HG03575 (cell line): ENCODE measurements around the gene SERPINB2.

Source experiments
- ATAC-seq: cut with Tn5 transposase; IDR thresholded peaks from one replicate; pipeline ENCODE4 v1.9.1; 2021; ENCODE audit not compliant: unreplicated experiment, insufficient number of reproducible peaks, low FRiP score; ENCODE audit errors: extremely low read depth

The SERPINB2 gene

DNA sequence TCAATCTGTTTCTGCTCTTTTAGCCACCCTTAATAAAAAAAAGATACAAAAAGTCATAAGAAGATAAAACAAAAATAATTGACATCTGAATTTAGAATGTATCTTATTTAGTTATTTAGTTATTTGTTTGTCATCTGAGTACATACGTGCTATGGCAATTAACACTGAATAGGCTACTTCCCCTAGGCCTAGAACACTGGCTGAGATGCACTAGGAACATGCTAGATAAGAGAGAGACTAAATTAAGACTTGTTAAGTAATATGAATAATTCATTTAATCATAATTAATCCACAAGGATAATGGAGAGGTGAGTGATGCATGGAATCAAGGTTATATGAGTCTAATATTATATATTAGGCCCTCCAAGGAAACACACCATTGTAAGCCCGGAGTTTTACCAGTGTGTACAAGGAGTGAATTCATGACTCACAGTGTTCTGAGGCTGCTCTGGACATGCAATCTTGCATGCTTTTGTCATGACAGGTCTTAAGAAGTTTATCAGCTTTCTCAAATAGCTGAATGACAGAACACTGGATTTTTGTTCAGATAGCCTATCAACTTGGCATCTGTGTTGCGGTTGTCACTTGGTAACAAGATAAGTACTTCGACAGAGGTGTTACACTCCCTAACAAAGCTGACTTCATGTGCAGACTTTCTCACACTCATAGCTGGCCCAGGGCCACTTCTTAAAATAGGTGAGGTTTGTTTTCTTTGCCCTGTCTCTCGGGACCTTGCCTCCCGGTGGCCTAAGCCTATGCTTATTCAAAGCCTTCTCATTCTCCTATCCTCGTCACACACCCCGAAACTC is 5.0 kb upstream of the SERPINB2 start:
- ATAC-seq: no peak

DNA sequence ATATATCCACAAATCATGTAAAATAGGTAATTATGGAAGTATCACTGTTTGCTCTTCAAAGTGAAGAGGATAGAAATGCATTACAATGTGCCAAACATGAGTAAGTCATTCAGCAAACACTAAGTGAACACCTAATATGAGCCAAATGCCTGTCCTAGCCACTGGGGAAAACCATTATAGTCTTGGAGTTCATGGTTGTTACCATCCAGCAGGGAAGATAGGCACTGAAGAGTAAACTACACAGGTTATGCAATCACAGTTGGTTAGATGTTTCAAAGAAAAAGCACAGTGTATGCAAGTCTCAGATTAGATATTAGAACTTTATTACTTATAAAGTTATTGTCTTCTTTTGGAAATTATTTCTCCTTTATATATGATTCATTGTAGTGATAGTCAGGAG is 3.9 kb upstream of the SERPINB2 start:
- ATAC-seq: no peak

DNA sequence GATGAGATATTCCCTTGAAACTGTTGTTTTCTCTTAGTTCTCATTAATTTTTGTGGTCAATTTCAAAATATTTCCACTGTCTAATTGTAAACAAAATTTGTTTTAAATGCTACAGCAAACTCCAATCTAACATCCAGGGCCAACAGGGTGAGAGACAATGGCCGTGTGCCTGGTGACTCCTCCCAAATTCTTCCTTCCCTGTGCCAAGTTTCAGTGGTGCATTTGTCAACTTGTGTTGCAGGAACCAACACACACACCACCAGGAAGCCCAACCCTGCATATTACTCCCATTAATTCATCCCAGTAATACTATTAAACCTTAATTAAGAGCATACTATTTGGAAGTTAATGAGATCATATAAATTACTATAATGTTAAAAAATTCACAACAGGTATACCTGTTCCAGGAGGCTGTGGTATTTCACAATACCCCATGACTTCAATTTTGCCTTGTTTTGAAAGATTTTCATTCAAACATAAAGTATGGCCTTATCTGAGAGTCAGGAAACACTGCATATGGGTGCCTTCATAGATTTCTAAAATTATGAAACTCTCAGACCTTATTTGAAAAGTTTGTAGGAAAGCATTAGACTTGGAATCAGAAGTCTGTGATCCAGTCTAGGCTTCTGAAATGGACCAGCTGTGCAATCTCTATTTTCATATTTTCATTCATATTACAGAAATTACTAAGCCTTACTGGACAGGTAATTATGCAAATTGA is 1.1 kb downstream of the SERPINB2 start:
- no peak for ATAC-seq

DNA sequence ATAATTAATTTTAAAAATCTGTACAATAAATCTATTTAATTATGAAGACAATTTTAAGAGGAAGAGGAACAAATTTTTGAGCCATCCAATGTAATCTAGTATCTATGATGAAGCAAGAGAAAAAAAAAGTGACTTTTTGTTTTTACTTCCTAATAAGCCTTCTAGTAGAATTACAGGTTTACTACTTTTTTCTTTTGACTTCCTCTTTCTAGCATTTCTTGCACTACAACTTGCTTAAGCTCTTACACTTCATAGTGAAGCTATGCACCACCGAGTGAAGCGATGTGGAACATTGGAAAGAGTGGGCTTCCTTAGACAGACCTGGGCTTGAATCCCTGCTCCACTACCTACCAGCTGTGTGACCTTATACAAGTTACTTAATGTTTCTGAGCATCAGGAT is 2.1 kb downstream of the SERPINB2 start:
- ATAC-seq: no peak

DNA sequence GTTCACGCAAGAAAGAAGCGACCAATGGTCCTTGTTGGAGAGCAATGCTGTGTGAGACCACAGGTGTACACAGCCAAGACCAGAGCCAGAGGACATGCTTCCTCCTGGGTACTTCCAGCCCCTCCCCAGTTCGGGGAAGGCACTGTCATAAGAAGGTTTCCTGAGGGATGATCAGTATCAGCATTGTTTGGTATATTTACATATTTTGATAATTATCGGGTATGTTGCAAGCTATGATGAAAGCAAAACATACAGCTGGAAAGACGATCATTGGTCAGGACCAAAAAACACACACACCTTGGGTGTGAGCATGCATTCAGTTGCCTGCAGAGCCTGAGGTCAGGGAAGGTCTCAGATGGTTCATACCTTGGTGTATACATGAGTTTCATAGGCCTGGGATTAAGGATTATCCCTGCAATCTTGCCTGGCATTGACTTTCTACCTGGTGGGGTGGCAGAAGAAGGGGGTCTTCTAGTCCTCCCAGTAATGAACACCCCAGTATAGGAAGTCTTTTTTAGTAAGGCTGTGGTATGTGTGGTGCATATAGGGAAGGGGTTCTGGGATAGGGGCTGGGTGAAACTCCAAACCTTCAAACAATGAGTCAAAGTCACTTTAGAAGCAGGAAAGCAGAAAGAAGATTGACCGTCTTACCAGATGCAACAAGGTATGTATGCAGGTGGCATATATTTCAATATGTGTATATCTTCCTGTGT is 2.9 kb downstream of the SERPINB2 start:
- no peak for ATAC-seq

DNA sequence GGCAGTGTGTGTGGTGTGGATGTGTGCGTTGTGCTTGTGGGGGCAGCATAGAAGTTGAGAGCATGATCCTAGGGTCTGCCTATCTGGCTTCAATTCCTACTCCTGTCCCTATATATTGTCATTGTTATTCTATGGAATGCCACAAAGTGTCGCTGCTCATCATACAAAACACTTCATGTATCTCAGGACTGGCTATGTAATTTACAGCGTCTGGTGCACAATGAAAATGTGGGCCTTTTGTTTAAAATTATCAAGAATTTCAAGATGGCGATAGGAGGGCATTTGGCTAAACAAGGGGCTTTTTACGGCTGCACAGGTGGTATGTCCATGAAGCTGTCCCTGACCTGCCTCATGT is 3.4 kb downstream of the SERPINB2 start:
- ATAC-seq: no peak

DNA sequence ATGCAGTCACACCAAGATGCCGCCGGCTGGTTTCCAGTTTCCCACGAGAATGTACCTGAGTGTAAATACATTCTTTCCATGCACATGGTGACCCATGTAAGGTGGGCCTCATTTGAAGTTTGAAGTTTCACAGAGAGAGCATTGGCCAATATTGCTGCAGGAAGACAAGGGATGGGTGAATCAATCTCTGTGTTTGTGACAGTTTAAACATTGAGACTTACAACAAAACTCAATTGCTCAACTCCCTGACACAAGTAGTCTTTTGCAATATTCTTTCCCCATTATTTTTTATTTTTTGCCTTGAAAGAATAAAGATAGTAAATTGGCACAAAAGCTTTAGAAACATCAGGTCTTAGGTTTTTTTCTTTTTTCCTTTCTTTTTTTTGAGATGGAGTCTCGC is 5.1 kb downstream of the SERPINB2 start:
- ATAC-seq: no peak

DNA sequence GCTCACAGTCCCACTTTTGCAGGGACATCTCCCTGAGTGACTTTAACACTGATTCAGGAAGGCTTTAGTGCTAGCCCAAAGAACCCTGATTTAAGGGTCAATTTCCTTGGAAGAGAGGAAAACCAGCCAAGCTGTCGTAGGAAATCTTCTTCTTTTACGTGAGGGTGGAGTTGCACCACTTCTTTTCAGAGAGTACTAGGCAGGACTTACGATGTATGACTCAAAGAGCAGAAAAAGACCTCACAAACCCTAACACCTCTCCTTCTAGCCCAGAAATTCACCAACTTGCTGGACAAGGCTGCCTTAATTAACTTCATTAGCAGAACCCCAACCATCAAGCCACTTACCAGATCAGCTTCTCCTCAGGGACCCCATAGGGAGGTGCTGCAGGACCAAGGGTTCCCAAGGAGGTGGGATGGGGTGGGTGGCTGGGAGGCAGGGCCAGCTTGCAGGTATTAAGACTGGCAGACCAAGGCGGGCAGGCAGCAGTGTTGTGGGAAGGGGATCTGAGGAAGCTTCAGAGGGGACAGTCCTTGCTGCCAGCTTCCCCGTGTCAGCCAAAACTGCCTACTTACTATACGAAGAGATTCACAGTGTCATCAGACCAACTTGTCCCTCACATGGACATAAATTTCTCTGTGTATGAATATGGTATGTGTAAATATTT is 6.7 kb downstream of the SERPINB2 start:
- ATAC-seq: no peak

DNA sequence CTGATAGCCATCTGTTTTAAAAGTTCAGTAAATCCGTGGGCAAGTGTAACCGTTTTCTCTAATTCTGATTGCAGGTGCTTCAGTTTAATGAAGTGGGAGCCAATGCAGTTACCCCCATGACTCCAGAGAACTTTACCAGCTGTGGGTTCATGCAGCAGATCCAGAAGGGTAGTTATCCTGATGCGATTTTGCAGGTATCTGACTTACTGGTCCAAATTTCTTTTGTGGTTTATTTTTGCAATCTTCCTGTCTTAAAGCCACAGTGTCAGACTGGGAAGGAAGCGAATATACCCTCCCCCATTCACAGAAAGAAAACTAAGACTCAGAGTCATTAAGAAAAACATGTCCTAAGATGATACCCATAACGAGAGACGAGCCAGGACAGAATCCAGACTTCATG is 7.7 kb downstream of the SERPINB2 start:
- ATAC-seq: no peak

DNA sequence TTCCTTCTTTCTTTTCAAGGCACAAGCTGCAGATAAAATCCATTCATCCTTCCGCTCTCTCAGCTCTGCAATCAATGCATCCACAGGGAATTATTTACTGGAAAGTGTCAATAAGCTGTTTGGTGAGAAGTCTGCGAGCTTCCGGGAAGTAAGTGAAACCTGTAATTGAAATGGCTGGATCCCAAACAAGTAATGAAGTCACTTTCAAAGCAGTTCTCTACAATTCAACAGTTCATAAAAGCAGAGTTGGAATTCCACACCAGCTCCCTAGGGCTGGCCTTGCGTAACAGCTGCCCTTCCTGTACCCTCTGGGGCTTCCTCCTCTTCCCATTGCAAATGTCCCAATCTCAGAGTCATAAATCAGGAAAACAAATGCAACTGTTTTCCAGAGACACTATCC is 9.6 kb downstream of the SERPINB2 start:
- no peak for ATAC-seq

DNA sequence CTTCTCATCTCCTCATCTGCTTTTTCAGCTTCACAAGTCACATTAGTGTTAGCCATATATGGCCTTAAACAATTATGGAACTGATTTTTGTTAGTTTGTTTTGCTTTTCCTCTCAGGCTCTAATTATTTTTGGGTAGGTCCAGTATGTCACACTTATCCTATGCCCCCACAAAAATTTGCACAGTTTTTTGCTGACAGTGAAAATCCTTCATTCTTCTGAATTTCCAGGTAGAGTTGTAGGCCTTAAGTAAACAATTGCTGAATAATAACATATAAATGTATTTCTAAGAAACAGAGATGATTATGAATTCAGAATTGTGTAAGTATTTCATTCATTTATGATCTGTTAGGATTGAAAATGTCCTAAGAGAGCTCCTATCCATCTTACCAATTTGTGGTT is 11.7 kb downstream of the SERPINB2 start:
- no peak for ATAC-seq

DNA sequence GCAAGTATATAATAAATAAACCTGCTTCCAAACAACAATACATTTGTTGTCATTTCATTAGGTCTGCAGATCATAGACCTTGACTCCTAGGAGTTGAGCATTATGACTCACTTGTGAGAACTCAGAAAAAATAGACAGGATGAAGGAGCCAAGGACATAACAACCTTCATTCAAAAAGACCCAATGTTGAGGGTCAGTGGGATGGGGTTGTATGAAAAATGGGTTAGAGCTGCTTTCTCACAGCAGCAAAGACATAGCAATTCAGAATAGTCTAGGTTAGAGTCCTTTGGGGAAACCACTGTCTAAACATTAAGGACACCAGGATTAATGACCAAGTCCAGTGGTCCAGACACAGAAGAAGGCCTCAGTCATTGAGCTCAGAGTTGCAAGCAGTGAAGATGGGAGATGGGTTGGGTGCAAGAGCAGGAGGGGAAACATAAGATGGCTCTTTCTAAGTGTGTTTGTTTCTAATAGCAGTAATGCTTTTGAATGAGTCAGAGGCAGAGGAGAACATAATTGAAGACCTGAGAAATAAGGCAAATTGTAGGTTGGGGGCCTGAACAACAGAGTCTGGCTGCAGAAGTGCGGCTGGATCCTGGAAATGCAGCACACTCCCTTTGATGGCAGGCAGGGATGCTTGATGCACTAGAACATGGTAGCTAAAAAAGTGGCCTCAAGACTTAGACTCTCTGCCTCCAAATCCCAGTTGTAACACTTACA is 16.5 kb downstream of the SERPINB2 start:
- ATAC-seq: no peak

DNA sequence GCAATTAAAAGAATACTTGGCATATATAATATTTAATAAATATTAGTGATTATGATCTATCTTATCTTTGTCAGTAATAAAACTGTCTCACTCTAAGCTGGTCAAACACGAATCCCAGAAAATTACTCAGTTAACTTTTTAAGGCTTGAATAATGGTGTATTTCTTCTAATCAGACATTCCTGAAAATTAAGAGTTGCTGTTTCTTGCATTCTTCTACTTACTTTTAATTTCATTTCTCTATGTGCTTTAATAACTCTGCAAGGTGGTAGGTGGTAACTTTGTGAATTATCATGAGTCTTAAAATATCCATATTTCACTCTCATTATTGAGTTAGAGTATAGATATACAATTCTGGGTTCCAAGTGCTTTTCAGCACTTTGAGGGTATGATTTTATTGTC is 17.2 kb downstream of the SERPINB2 start:
- ATAC-seq: no peak

DNA sequence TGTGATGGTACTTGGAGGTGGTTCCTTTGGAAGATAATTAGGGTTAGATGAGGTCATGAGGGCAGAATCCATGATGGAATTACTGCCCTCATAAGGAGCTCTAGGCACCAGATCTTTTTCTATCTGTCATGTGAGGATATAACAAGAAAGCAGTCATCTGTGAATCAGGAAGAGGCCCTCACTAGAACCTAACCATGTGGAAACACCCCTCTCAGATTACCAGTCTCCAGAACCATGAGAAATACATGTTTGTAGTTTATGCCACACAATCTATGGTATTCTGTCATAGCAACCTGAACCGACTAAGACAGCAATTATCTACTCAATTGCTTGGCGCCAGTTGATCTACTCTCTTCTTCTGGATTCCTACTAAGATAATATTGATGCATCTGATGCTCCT is 17.9 kb downstream of the SERPINB2 start:
- ATAC-seq: no peak

DNA sequence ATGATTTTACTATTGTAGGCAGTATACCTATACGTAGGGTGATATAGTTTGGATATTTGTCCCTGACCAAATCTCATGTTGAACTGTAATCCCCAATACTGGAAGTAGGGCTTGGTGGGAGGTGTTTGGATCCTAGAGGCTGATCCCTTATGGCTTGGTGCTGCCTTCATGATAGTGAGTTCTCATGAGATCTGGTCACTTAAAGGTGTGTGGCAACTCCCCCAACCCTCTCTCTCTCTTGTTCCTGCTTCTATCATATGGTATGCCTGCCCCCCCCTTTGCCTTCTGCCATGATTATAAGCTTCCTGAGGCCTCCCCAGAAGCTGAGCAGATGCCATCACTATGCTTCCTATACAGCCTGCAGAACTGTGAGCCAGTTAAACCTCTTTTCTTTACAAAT is 18.6 kb downstream of the SERPINB2 start:
- ATAC-seq: no peak

DNA sequence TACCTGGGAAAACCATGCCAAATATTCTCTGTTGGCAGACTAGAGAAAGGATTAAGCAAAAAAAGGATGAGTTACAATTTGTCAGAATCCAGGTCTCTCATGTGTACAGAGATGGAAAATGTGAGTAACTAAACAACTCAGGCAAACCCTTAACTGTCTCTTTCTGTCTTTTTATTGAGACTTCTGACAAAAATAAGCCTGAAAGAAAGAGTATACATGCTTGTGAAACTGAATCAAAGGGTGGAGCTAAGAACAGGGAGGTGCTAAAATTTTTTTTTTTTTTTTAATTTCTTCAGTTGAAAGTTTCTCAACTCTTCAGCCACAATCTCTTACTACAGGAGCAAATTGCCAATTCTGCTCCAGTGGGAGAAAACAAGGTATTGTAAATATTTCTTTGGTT is 20.2 kb downstream of the SERPINB2 start, which contains the start of gene SERPINB10:
Gene SERPINB10, plus strand, starts transcription at position 295 of the 400 bp plus-strand sequence. CDS start 7,553 bp downstream, outside the sequence.
- peak; percentile 83 for ATAC-seq

DNA sequence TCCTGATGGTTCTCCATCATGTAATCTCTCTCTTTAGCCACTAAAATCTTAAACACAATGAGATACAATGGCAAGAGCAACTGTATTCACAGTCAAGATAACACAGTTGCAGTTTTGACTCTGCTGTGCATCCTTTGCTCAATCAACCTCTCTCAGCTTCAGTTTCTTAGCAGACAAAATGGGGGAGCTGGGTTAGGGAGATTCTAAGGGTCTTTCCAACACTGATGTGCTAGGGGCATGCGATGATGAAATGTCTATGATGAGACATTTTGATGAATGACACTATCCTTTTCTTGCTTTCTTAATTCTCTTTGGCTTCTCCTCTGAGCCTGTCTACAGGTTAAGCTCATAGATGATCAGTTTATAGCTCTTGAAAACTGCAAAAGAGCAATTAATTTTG is 21.4 kb downstream of the SERPINB2 start:
- no peak for ATAC-seq

DNA sequence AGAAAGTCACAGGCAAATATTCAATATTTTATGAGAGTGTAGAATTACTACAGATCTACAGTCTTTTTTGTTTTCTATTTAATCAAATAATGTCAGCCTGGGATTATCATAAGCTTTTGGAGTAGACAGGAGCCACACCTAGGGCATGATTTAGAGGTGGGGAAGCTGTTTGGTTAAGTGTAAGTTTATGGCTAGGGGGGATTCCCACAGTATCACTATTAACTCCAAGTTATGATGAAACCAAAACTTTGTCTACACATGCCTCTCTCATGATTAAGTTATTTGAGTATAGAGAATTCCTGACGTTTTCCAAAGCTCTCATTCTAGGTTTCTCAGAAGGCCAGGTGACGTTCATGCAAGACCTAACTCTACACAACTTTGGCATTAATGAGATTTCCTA is 22.4 kb downstream of the SERPINB2 start:
- no peak for ATAC-seq

DNA sequence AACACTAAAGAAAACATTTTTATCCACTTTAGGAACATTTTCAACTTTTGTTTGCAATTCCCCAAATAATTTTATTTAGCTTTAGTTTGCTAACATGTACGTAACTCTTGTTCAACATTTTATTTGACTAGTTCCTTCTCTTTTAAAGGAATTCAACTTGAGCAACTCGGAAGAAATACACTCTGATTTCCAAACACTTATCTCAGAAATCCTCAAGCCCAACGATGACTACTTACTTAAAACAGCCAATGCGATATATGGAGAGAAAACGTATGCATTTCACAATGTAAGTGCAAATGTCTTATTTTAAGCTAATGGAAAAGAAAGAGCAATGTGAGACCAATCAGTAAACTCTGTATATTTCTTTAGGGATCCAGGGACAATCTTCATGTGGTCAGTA is 30.3 kb downstream of the SERPINB2 start:
- no peak for ATAC-seq
